Peyer's patch (tissue), 4 donors: ENCODE data around the gene CCT8. TPM values are rescaled to one million over a fixed set of nuclear protein-coding genes. Genes with fewer than 3 reads are reported as not detected.
"Not testable (repeated sequence)": the region's sequence is repeated elsewhere in the genome, so short reads cannot be mapped to it uniquely, and the experiment has no call there.

ENCODE experiments used
- DNase-seq, 3 donors: peaks; one replicate each; pipeline ENCODE4 v3.0.0-alpha.2; 2017 to 2019
- H3K27ac ChIP-seq, 4 donors: fragments of 200-600 bp; sonication (generic); one replicate each; pipeline ENCODE4 v1.5.1; 2016 to 2019
- H3K27me3 ChIP-seq, 2 donors: fragments of 200-600 bp; sonication (generic); one replicate each; pipeline ENCODE4 v1.5.1; 2019
- H3K36me3 ChIP-seq, 3 donors: fragments of 200-600 bp; sonication (generic); one replicate each; pipeline ENCODE4 v1.5.1; 2016 to 2019
- H3K4me1 ChIP-seq, 4 donors: fragments of 200-600 bp; sonication (generic); one replicate each; pipeline ENCODE4 v1.5.1; 2016 to 2019
- H3K4me3 ChIP-seq, 4 donors: fragments of 200-600 bp; sonication (generic); 1 replicate in 3 of 4; 2 replicates in 1 of 4; pipeline ENCODE4 v1.5.1; 2016 to 2019; ENCODE audit warnings: mild to moderate bottlenecking in 1 of 4
- H3K9me3 ChIP-seq, 4 donors: fragments of 200-600 bp; sonication (generic); one replicate each; pipeline ENCODE4 v1.5.1; 2016 to 2019; ENCODE audit warnings: mild to moderate bottlenecking in 1 of 4
- CTCF ChIP-seq, 6 experiments: fragments of 450-650 bp in 4 of 6; fragments of 200-600 bp in 2 of 6; sonication (generic) in 1 of 6; IDR thresholded peaks; one replicate each; pipeline ENCODE4 v1.5.1; 2017 to 2019; ENCODE audit warnings: antibody characterized with exemption in 6 of 6, mild to moderate bottlenecking in 3 of 6, moderate library complexity in 1 of 6
- POLR2A ChIP-seq, 2 donors: fragments of 450-650 bp; IDR thresholded peaks; one replicate each; pipeline ENCODE4 v1.5.1; 2017; ENCODE audit warnings: antibody characterized with exemption in 2 of 2, mild to moderate bottlenecking in 2 of 2, moderate library complexity in 2 of 2
- total RNA-seq, 4 donors: library from RNA; depleted of rRNA; stranded (reverse); fragments of >200 nt; gene quantifications; one replicate each; pipeline ENCODE4 v1.1.0, GENCODE V29; 2016

Gene CCT8
- total RNA-seq, 4 donors from 2014 or later, result 53.7 to 93.3 (median 76.1) TPM

- H3K4me1 ChIP-seq, result peaks cover 0 to 12% (median 0%) of the 10 kb centered on the region in 4 donors
- DNase-seq, result no peak
- H3K27me3 ChIP-seq, result no peaks in the 10 kb centered on the region
- TF ChIP-seq POLR2A (IDR thresholded peaks at IDR 0.05) (no peak), CTCF (IDR thresholded peaks at IDR 0.05) (no peak)
- no peaks in the 10 kb centered on the region for H3K36me3 ChIP-seq
- H3K9me3 ChIP-seq, result no peaks in the 10 kb centered on the region
- H3K27ac ChIP-seq, result peak overlapping the region in 1 of 4 donors; percentile 84
- peak overlapping the region in 3 of 4 donors; percentile 77 to 97 (median 78) for H3K4me3 ChIP-seq
Observed at GRCh38 chr21:29017639-29018237, 55.7 kb downstream of the CCT8 start.

- not testable (repeated sequence) for H3K4me1 ChIP-seq, DNase-seq, H3K9me3 ChIP-seq, H3K27me3 ChIP-seq, H3K4me3 ChIP-seq, H3K27ac ChIP-seq
- peaks cover 0 to 19% (median 0%) of the 10 kb centered on the region in 3 donors for H3K36me3 ChIP-seq
Observed at GRCh38 chr21:29011236-29011635, 62.2 kb downstream of the CCT8 start.

- no peak for DNase-seq
- no peak overlapping the region for H3K27ac ChIP-seq
- no peaks in the 10 kb centered on the region for H3K27me3 ChIP-seq
- no peaks in the 10 kb centered on the region for H3K4me1 ChIP-seq
- H3K4me3 ChIP-seq, result no peak overlapping the region
- no peak for TF ChIP-seq CTCF (IDR thresholded peaks at IDR 0.05)
- TF ChIP-seq POLR2A (IDR thresholded peaks at IDR 0.05), result no peak
- H3K36me3 ChIP-seq, result peaks cover 0 to 19% (median 0%) of the 10 kb centered on the region in 3 donors
- H3K9me3 ChIP-seq, result no peaks in the 10 kb centered on the region
Observed at GRCh38 chr21:29008367-29008766, 65.1 kb downstream of the CCT8 start.

GRCh38 chr21:29007810-29008209 is 65.6 kb downstream of the CCT8 start:
- TF ChIP-seq CTCF (IDR thresholded peaks at IDR 0.05), result no peak
- Histone ChIP-seq H3K27me3 (no peaks in the 10 kb centered on the region), H3K27ac (no peak overlapping the region)

GRCh38 chr21:29007135-29007534 is 66.3 kb downstream of the CCT8 start:
- Histone ChIP-seq H3K4me1 (peaks cover 0 to 2% (median 0%) of the 10 kb centered on the region in 4 donors), H3K9me3 (no peaks in the 10 kb centered on the region), H3K4me3 (no peak overlapping the region), H3K27ac (no peak overlapping the region), H3K27me3 (no peaks in the 10 kb centered on the region), H3K36me3 (peaks cover 0 to 19% (median 0%) of the 10 kb centered on the region in 3 donors)
- TF ChIP-seq POLR2A (IDR thresholded peaks at IDR 0.05) (no peak), CTCF (IDR thresholded peaks at IDR 0.05) (no peak)
- DNase-seq, result no peak

More at GRCh38 chr21:29007810-29008209, 65.6 kb downstream of the CCT8 start:
- Histone ChIP-seq H3K9me3 (no peaks in the 10 kb centered on the region), H3K4me1 (no peaks in the 10 kb centered on the region), H3K36me3 (peaks cover 0 to 19% (median 0%) of the 10 kb centered on the region in 3 donors), H3K4me3 (no peak overlapping the region)
- no peak for DNase-seq

Other genes starting within 250 kb of the CCT8 start
- gene LTN1, start 80.8 kb downstream of the CCT8 start, total RNA-seq, result 10 to 100 TPM; 19.6 to 42.1 (median 27.8) TPM
- 10 to 100 TPM in 1 of 4 donors, 1 to 10 TPM in 3; 3.7 to 11.6 (median 8.2) TPM for gene RWDD2B, start 54.3 kb downstream of the CCT8 start, total RNA-seq
- gene USP16, start 49.0 kb downstream of the CCT8 start, total RNA-seq, result 10 to 100 TPM; 28.3 to 49.5 (median 38.3) TPM
- gene MAP3K7CL, start 57.0 kb upstream of the CCT8 start, total RNA-seq, result 10 to 100 TPM in 1 of 4 donors, 1 to 10 TPM in 3; 4.9 to 17.3 (median 6.6) TPM
- 10 to 100 TPM; 52.8 to 72.7 (median 68.3) TPM for gene BACH1, start 225.3 kb upstream of the CCT8 start, total RNA-seq